SK-N-SH (cell line): ENCODE data around the gene FRRS1. TPM values are rescaled to one million over a fixed set of nuclear protein-coding genes. Genes with fewer than 3 reads are reported as not detected.
"Not testable (repeated sequence)": the region's sequence is repeated elsewhere in the genome, so short reads cannot be mapped to it uniquely, and the experiment has no call there.

Experiments
- CTCF ChIA-PET: fragments of 300-600, 350-600 bp; formaldehyde crosslinking; extraction: SDS; loops from one replicate; lab custom pipeline; 2021; lab: Yijun Ruan, JAX
- POLR2A ChIA-PET: fragments of 350-600 bp; sonication (Branson Sonifier 250); formaldehyde crosslinking; extraction: SDS; loops from one replicate; lab custom pipeline; 2020; ENCODE audit warnings: antibody characterized with exemption, inconsistent platforms; lab: Yijun Ruan, JAX
- DNase-seq: peaks from one replicate; pipeline ENCODE4 v3.0.0; 2012
- H2AFZ ChIP-seq: fragments of 200-600 bp; sonication (generic); 2 replicates; pipeline ENCODE4 v1.8.1; 2016; ENCODE audit warnings: antibody characterized with exemption, mild to moderate bottlenecking, low read depth
- H3F3A ChIP-seq: fragments of 200-600 bp; sonication (generic); replicated peaks from 2 replicates; pipeline ENCODE3; 2016; ENCODE audit warnings: antibody characterized with exemption, mild to moderate bottlenecking; ENCODE audit not compliant: insufficient read depth
- H3K27ac ChIP-seq, 2 experiments: fragments of 200-500 bp in 1 of 2; fragments of 200-600 bp in 1 of 2; sonication (Bioruptor generic) in 1 of 2; sonication (generic), shearing (Covaris generic) in 1 of 2; 2 replicates each; pipeline versions ENCODE4 v1.5.1 to v1.6.1; 2014 to 2016; ENCODE audit warnings: low read depth in 2 of 2, inconsistent platforms in 1 of 2, low read length in 1 of 2, mild to moderate bottlenecking in 1 of 2, mixed read lengths in 1 of 2
- H3K27me3 ChIP-seq: fragments of 200-600 bp; sonication (generic), shearing (Covaris generic); 2 replicates; pipeline ENCODE4 v1.6.1; 2016; ENCODE audit warnings: mixed run types; ENCODE audit not compliant: insufficient read depth
- H3K36me3 ChIP-seq, 2 experiments: fragments of 200-500 bp in 1 of 2; fragments of 200-600 bp in 1 of 2; sonication (Bioruptor generic) in 1 of 2; sonication (generic) in 1 of 2; replicated peaks in 1 of 2; 2 replicates each; pipeline versions ENCODE3 to v1.5.1; 2014 to 2016; ENCODE audit warnings: low read length in 1 of 2, mild to moderate bottlenecking in 1 of 2; ENCODE audit not compliant: insufficient read depth in 2 of 2, control insufficient read depth in 1 of 2
- H3K4me1 ChIP-seq, 2 experiments: fragments of 200-500 bp in 1 of 2; fragments of 200-600 bp in 1 of 2; sonication (Bioruptor generic) in 1 of 2; sonication (generic), shearing (Covaris generic) in 1 of 2; 2 replicates each; pipeline versions ENCODE4 v1.5.1 to v1.6.1; 2014 to 2016; ENCODE audit warnings: low read depth in 1 of 2, low read length in 1 of 2, mixed run types in 1 of 2; ENCODE audit not compliant: insufficient read depth in 2 of 2, control insufficient read depth in 1 of 2
- H3K4me2 ChIP-seq: fragments of 200-600 bp; sonication (generic), shearing (Covaris generic); 2 replicates; pipeline ENCODE4 v1.6.1; 2017; ENCODE audit warnings: mixed run types
- H3K4me3 ChIP-seq, 2 experiments: fragments of 200-500 bp in 1 of 2; fragments of 200-600 bp in 1 of 2; sonication (Bioruptor generic) in 1 of 2; sonication (generic), shearing (Covaris generic) in 1 of 2; 2 replicates each; pipeline versions ENCODE4 v1.5.1 to v1.8.1; 2014 to 2016; ENCODE audit warnings: low read depth in 2 of 2, inconsistent platforms in 1 of 2, low read length in 1 of 2, mild to moderate bottlenecking in 1 of 2, mixed read lengths in 1 of 2, moderate library complexity in 1 of 2
- H3K79me2 ChIP-seq: fragments of 200-600 bp; sonication (generic); 2 replicates; pipeline ENCODE4 v1.8.1; 2017; ENCODE audit warnings: mild to moderate bottlenecking; ENCODE audit not compliant: insufficient read depth
- H3K9ac ChIP-seq: fragments of 200-600 bp; sonication (generic); 2 replicates; pipeline ENCODE4 v1.6.1; 2017; ENCODE audit warnings: mixed run types
- H3K9me2 ChIP-seq: fragments of 200-600 bp; sonication (generic); 2 replicates; pipeline ENCODE4 v1.6.1; 2017; ENCODE audit warnings: mixed run types
- H3K9me3 ChIP-seq: fragments of 200-600 bp; sonication (generic); 2 replicates; pipeline ENCODE4 v1.6.1; 2017; ENCODE audit warnings: mixed run types, mild to moderate bottlenecking, moderate library complexity
- H4K20me1 ChIP-seq: fragments of 200-600 bp; sonication (generic); 2 replicates; pipeline ENCODE4 v1.6.1; 2017; ENCODE audit warnings: mild to moderate bottlenecking, mixed run types; ENCODE audit not compliant: insufficient read depth
- CHD2 ChIP-seq: fragments of 150-350 bp; IDR thresholded peaks from 2 replicates; pipeline ENCODE4 v1.6.1; 2018; ENCODE audit warnings: low read length; ENCODE audit not compliant: partially characterized antibody
- CTCF ChIP-seq: fragments of 200-600 bp; sonication (generic); IDR thresholded peaks from 2 replicates; pipeline ENCODE4 v1.6.1; 2017; ENCODE audit warnings: antibody characterized with exemption, mild to moderate bottlenecking, moderate library complexity
- FOXM1 ChIP-seq: IDR thresholded peaks from 2 replicates; pipeline ENCODE4 v1.4.0; 2012; ENCODE audit warnings: low read depth, mild to moderate bottlenecking
- MEF2A ChIP-seq: IDR thresholded peaks from 2 replicates; pipeline ENCODE4 v1.4.0; 2012; ENCODE audit warnings: low read depth, borderline replicate concordance
- MXI1 ChIP-seq: IDR thresholded peaks from 2 replicates; pipeline ENCODE4 v1.6.1; 2012; ENCODE audit warnings: mild to moderate bottlenecking, low read depth, low read length, improper control_type of control experiment
- RAD21 ChIP-seq: IDR thresholded peaks from 2 replicates; pipeline ENCODE4 v1.6.1; 2012; ENCODE audit warnings: mild to moderate bottlenecking, low read length
- TAF1 ChIP-seq: IDR thresholded peaks from 2 replicates; pipeline ENCODE4 v1.6.1; 2012; ENCODE audit warnings: low read depth, mild to moderate bottlenecking, low read length, moderate library complexity, borderline replicate concordance
- TCF12 ChIP-seq: IDR thresholded peaks from 2 replicates; pipeline ENCODE4 v1.4.0; 2012
- TEAD4 ChIP-seq: IDR thresholded peaks from 2 replicates; pipeline ENCODE4 v1.4.0; 2012; ENCODE audit warnings: mild to moderate bottlenecking, borderline replicate concordance; ENCODE audit not compliant: insufficient read depth
- YY1 ChIP-seq: IDR thresholded peaks from 2 replicates; pipeline ENCODE4 v1.4.0; 2012; ENCODE audit warnings: low read depth, mild to moderate bottlenecking
- WGBS: methylation state at CpG from one replicate; pipeline ENCODE4 v1.1.6; 2017; ENCODE audit warnings: low lambda C conversion rate; 5-methylcytosine and 5-hydroxymethylcytosine counted together
- polyA plus RNA-seq, 3 experiments: library from polyadenylated mRNA; depleted of rRNA; stranded (reverse); fragments of >200 nt; gene quantifications; 2 replicates each; pipeline ENCODE4 v1.2.3, GENCODE V29; 2012
- TF ChIP-seq, protein P1 (sequence below): IDR thresholded peaks from 2 replicates; pipeline ENCODE4 v1.4.0; 2012; ENCODE audit warnings: low read depth

Gene FRRS1
- polyA plus RNA-seq, 1 of the 3 experiments (the other 2 are of a cell fraction), result 1.9 TPM

DNA sequence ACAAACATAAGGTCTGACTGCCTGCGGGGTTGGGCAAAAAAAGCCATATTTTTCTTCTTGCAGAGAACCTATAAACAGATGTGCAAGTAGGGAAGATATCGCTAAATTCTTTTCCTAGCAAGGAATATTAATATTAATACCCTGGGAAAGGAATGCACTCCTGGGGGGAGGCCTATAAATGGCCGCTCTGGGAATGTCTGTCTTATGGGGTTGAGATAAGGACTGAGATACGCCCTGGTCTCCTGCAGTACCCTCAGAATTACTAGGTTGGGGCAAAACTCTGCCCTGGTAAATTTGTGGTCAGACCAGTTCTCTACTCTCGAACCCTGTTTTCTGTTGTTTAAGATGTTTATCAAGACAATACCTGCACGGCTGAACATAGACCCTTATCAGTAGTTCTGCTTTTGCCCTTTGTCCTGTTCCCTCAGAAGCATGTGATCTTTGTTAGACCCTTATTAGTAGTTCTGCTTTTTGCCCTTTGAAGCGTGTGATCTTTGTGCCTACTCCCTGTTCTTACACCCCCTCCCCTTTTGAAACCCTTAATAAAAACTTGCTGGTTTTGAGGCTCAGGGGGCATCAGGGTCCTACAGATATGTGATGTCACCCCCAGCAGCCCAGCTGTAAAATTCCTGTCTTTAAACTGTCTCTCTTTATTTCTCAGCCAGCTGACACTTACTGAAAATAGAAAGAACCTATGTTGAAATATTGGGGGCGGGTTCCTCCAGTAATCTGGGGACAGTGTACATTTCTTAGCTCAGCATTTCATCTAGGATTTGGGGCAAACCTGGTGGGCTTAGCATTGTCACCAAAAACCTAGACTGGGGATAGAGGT is 7.5 kb downstream of the FRRS1 start:
- H3K27ac ChIP-seq, CTCF ChIA-PET, H3K4me2 ChIP-seq, H3K79me2 ChIP-seq, H3K9me2 ChIP-seq, H2AFZ ChIP-seq, H3K9me3 ChIP-seq, H3K27me3 ChIP-seq, H3K4me3 ChIP-seq, DNase-seq, H4K20me1 ChIP-seq, H3K4me1 ChIP-seq, H3K36me3 ChIP-seq, POLR2A ChIA-PET, H3K9ac ChIP-seq, H3F3A ChIP-seq: not testable (repeated sequence)
- 88% methylated on average over 8 of the region's 8 CpGs for WGBS

- no peak overlapping the region for H3K9ac ChIP-seq
- WGBS, result 0% methylated on average over 1 of the region's 1 CpG
- no peak overlapping the region for H2AFZ ChIP-seq
- H3K27ac ChIP-seq, result peak overlapping the region in 1 of 2 experiments; percentile 44; a peak in 2 of 4 replicates
- ChIA-PET POLR2A (no interaction called here), CTCF (no interaction called here)
- TF ChIP-seq MEF2A, result no peak
- TF ChIP-seq YY1, result no peak
- no peak for TF ChIP-seq FOXM1
- TF ChIP-seq, protein P1, sequence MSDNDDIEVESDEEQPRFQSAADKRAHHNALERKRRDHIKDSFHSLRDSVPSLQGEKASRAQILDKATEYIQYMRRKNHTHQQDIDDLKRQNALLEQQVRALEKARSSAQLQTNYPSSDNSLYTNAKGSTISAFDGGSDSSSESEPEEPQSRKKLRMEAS, result no peak
- no peak for TF ChIP-seq MXI1
- no peak for TF ChIP-seq RAD21
- TF ChIP-seq TCF12, result no peak
- no peak for TF ChIP-seq CHD2
- no peak for TF ChIP-seq TAF1
- TF ChIP-seq TEAD4, result no peak
- no peak for TF ChIP-seq CTCF
- no peak for DNase-seq
- no peak overlapping the region for H3K4me2 ChIP-seq
- no peaks in the 10 kb centered on the region for H3K36me3 ChIP-seq
- no peaks in the 10 kb centered on the region for H4K20me1 ChIP-seq
- peaks cover 2% of the 10 kb centered on the region for H3F3A ChIP-seq
- no peaks in the 10 kb centered on the region for H3K27me3 ChIP-seq
- H3K4me3 ChIP-seq, result no peak overlapping the region
- H3K79me2 ChIP-seq, result no peaks in the 10 kb centered on the region
- H3K9me3 ChIP-seq, result no peaks in the 10 kb centered on the region
- H3K4me1 ChIP-seq, result no peaks in the 10 kb centered on the region; a peak in 2 of 4 replicates
- H3K9me2 ChIP-seq, result no peaks in the 10 kb centered on the region
Measured at GRCh38 chr1:99758073-99758511, 8.3 kb downstream of the FRRS1 start.
